Astrocyte (in vitro differentiated cells and primary cell): ENCODE measurements around the gene L3MBTL4. TPM values are rescaled to one million over a fixed set of nuclear protein-coding genes. Genes with fewer than 3 reads are reported as not detected.
"Not testable (repeated sequence)": the region's sequence is repeated elsewhere in the genome, so short reads cannot be mapped to it uniquely, and the experiment has no call there.

ENCODE experiments used
- DNase-seq: peaks from one replicate; pipeline ENCODE4 v3.0.0-alpha.2; 2010; ENCODE audit warnings: low read depth
- FAIRE-seq: peaks from 2 replicates; lab custom pipeline; 2011; peaks lifted over from hg19 to GRCh38; lab: Jason Lieb, UNC
- H2AFZ ChIP-seq: 2 replicates; pipeline ENCODE4 v1.6.0; 2012; ENCODE audit warnings: low read depth, low read length, inconsistent platforms
- H3K27ac ChIP-seq: 2 replicates; pipeline ENCODE4 v1.5.1; 2011; ENCODE audit warnings: low read depth, low read length, inconsistent platforms
- H3K27me3 ChIP-seq: 2 replicates; pipeline ENCODE4 v1.6.0; 2011; ENCODE audit warnings: low read length, inconsistent platforms; ENCODE audit not compliant: insufficient read depth
- H3K36me3 ChIP-seq: 2 replicates; pipeline ENCODE4 v1.5.1; 2011; ENCODE audit warnings: low read length, inconsistent platforms; ENCODE audit not compliant: insufficient read depth
- H3K4me1 ChIP-seq: 2 replicates; pipeline ENCODE4 v1.5.1; 2011; ENCODE audit warnings: low read length, inconsistent platforms; ENCODE audit not compliant: insufficient read depth
- H3K4me2 ChIP-seq: 2 replicates; pipeline ENCODE4 v1.6.0; 2012; ENCODE audit warnings: low read length, inconsistent platforms
- H3K4me3 ChIP-seq: 2 replicates; pipeline ENCODE4 v1.5.1; 2011; ENCODE audit warnings: low read depth, mild to moderate bottlenecking, low read length, inconsistent platforms; ENCODE audit not compliant: insufficient read depth
- H3K79me2 ChIP-seq: 2 replicates; pipeline ENCODE4 v1.6.0; 2012; ENCODE audit warnings: mild to moderate bottlenecking, low read length, inconsistent platforms; ENCODE audit not compliant: insufficient read depth
- H3K9ac ChIP-seq: 2 replicates; pipeline ENCODE4 v1.6.0; 2012; ENCODE audit warnings: mild to moderate bottlenecking, low read length, inconsistent platforms
- H3K9me3 ChIP-seq: 2 replicates; pipeline ENCODE4 v1.5.1; 2012; ENCODE audit warnings: low read depth, mild to moderate bottlenecking, low read length, inconsistent platforms; ENCODE audit not compliant: insufficient read depth
- H4K20me1 ChIP-seq: 2 replicates; pipeline ENCODE4 v1.6.0; 2012; ENCODE audit warnings: low read length, inconsistent platforms; ENCODE audit not compliant: insufficient read depth
- H3K27ac Mint-ChIP-seq: one replicate; pipeline ENCODE4 v1.8.0; 2021; ENCODE audit warnings: mild to moderate bottlenecking, mixed read lengths; ENCODE audit not compliant: unreplicated experiment
- H3K27me3 Mint-ChIP-seq: one replicate; pipeline ENCODE4 v1.8.0; 2021; ENCODE audit warnings: low read depth, mixed read lengths; ENCODE audit not compliant: unreplicated experiment
- H3K36me3 Mint-ChIP-seq: one replicate; pipeline ENCODE4 v1.8.0; 2021; ENCODE audit warnings: low read depth, mixed read lengths; ENCODE audit not compliant: unreplicated experiment
- H3K4me1 Mint-ChIP-seq: one replicate; pipeline ENCODE4 v1.8.0; 2021; ENCODE audit warnings: low read depth, mixed read lengths; ENCODE audit not compliant: unreplicated experiment
- H3K4me3 Mint-ChIP-seq: one replicate; pipeline ENCODE4 v1.8.0; 2021; ENCODE audit warnings: mild to moderate bottlenecking, moderate library complexity, mixed read lengths; ENCODE audit not compliant: unreplicated experiment
- H3K9me3 Mint-ChIP-seq: one replicate; pipeline ENCODE4 v1.8.0; 2021; ENCODE audit warnings: mild to moderate bottlenecking, mixed read lengths; ENCODE audit not compliant: unreplicated experiment
- EZH2 ChIP-seq: IDR thresholded peaks from 2 replicates; pipeline ENCODE4 v1.6.1; 2012; ENCODE audit warnings: mild to moderate bottlenecking, low read length, inconsistent platforms; ENCODE audit not compliant: insufficient read depth
- total RNA-seq: library from RNA; stranded (reverse); gene quantifications from 2 replicates; pipeline ENCODE4 v1.2.1, GENCODE V29; 2021
- TF ChIP-seq, protein P1 (sequence below): IDR thresholded peaks from 2 replicates; pipeline ENCODE4 v1.5.1; 2011; ENCODE audit warnings: low read depth, mild to moderate bottlenecking, inconsistent platforms, low read length, moderate library complexity; ENCODE audit not compliant: insufficient read depth

Gene L3MBTL4
- total RNA-seq, 1 donor from 2014 or later = 0.52 TPM

DNA sequence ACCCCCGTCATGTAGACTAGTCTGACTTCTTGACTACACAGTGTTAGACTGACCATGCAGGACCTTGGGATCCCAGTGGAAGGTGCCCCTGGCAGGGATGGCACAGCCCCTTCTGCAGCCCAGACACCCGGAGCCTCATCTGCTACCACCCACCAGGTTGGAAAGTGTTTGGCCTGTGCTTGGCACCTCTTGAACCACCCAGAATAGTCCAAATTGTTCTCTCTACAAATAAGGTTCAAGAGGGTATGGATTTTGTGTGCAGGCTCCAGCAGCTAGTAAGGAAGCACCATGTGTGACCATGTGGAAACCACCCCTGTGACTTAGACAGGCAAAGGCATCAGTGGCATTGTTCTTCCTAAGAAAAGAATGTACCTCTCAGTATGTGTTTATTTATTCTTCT is 18.4 kb downstream of the L3MBTL4 start:
- Mint-ChIP-seq H3K27me3 (peaks cover 2% of the 10 kb centered on the region), H3K27ac (no peak overlapping the region), H3K4me1 (peaks cover 2% of the 10 kb centered on the region), H3K36me3 (no peaks in the 10 kb centered on the region), H3K9me3 (peaks cover 10% of the 10 kb centered on the region), H3K4me3 (no peak overlapping the region)
- no peak for TF ChIP-seq EZH2
- TF ChIP-seq, protein P1, sequence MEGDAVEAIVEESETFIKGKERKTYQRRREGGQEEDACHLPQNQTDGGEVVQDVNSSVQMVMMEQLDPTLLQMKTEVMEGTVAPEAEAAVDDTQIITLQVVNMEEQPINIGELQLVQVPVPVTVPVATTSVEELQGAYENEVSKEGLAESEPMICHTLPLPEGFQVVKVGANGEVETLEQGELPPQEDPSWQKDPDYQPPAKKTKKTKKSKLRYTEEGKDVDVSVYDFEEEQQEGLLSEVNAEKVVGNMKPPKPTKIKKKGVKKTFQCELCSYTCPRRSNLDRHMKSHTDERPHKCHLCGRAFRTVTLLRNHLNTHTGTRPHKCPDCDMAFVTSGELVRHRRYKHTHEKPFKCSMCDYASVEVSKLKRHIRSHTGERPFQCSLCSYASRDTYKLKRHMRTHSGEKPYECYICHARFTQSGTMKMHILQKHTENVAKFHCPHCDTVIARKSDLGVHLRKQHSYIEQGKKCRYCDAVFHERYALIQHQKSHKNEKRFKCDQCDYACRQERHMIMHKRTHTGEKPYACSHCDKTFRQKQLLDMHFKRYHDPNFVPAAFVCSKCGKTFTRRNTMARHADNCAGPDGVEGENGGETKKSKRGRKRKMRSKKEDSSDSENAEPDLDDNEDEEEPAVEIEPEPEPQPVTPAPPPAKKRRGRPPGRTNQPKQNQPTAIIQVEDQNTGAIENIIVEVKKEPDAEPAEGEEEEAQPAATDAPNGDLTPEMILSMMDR = no peak
- H4K20me1 ChIP-seq = no peaks in the 10 kb centered on the region
- H3K9ac ChIP-seq = no peak overlapping the region
- H3K27me3 ChIP-seq = no peaks in the 10 kb centered on the region
- H3K27ac ChIP-seq = no peak overlapping the region
- no peak overlapping the region for H3K4me2 ChIP-seq
- no peaks in the 10 kb centered on the region for H3K36me3 ChIP-seq
- no peaks in the 10 kb centered on the region for H3K4me1 ChIP-seq
- H2AFZ ChIP-seq = no peak overlapping the region
- no peaks in the 10 kb centered on the region for H3K9me3 ChIP-seq
- no peaks in the 10 kb centered on the region for H3K79me2 ChIP-seq
- no peak overlapping the region for H3K4me3 ChIP-seq
- FAIRE-seq (no peak), DNase-seq (no peak)

DNA sequence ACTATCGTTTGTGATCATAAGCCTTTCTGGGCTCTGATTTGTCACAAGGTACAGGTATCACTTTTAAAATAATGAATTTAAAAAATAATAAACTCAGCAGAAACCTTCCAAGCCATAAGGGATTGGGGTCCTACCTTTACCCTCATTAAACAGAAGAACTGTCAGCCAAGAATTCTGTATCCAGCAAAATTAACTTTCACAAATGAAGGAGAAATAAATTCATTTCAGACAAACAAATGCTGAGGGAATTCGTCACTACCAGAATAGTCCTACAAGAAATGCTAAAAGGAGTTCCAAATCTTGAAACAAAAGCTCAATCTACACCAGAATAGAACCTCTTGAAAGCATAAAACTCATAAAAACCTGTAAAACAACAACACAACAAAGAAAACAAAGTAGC is 25.7 kb downstream of the L3MBTL4 start:
- TF ChIP-seq, protein P1 = no peak
- no peak for TF ChIP-seq EZH2
- H3K4me2 ChIP-seq = no peak overlapping the region
- Mint-ChIP-seq H3K36me3 (no peaks in the 10 kb centered on the region), H3K27ac (no peak overlapping the region), H3K4me3 (no peak overlapping the region), H3K9me3 (peaks cover 14% of the 10 kb centered on the region), H3K4me1 (no peaks in the 10 kb centered on the region), H3K27me3 (no peaks in the 10 kb centered on the region)
- H2AFZ ChIP-seq = no peak overlapping the region
- DNase-seq = no peak
- no peaks in the 10 kb centered on the region for H4K20me1 ChIP-seq
- no peaks in the 10 kb centered on the region for H3K4me1 ChIP-seq
- no peak overlapping the region for H3K9ac ChIP-seq
- no peaks in the 10 kb centered on the region for H3K79me2 ChIP-seq
- FAIRE-seq = no peak
- no peak overlapping the region for H3K27ac ChIP-seq
- H3K27me3 ChIP-seq = no peaks in the 10 kb centered on the region
- H3K9me3 ChIP-seq = no peaks in the 10 kb centered on the region
- H3K4me3 ChIP-seq = no peak overlapping the region
- H3K36me3 ChIP-seq = no peaks in the 10 kb centered on the region

DNA sequence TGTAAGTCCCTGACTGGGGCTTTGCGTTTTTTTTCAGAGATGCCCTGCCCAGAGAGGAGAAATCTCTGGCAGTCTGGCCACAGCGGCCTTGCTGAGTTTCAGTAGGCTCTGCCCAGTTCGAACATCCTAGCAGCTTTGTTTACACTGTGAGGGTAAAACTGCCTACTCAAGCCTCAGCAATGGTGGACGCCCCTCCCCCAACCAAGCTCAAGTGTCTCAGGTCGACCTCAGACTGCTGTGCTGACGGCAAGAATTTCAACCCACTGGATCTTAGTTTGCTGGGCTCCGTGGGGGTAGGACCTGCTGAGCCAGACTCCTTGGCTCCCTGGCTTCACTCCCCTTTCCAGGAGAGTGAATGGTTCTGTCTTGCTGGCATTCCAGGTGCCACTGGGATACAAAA is 31.7 kb downstream of the L3MBTL4 start:
- Histone ChIP-seq H3K4me1 (no peaks in the 10 kb centered on the region), H3K27ac (no peak overlapping the region), H3K27me3 (no peaks in the 10 kb centered on the region), H3K36me3 (no peaks in the 10 kb centered on the region), H2AFZ (no peak overlapping the region), H3K9ac (no peak overlapping the region), H3K9me3 (no peaks in the 10 kb centered on the region), H3K4me3 (no peak overlapping the region), H3K79me2 (no peaks in the 10 kb centered on the region), H3K4me2 (no peak overlapping the region), H4K20me1 (no peaks in the 10 kb centered on the region)
- Mint-ChIP-seq H3K4me1 (peaks cover 2% of the 10 kb centered on the region), H3K27me3 (no peaks in the 10 kb centered on the region), H3K36me3 (no peaks in the 10 kb centered on the region), H3K4me3 (no peak overlapping the region), H3K27ac (no peak overlapping the region), H3K9me3 (peaks cover 5% of the 10 kb centered on the region)
- FAIRE-seq (no peak), DNase-seq (no peak)
- no peak for TF ChIP-seq EZH2
- TF ChIP-seq, protein P1 = no peak

DNA sequence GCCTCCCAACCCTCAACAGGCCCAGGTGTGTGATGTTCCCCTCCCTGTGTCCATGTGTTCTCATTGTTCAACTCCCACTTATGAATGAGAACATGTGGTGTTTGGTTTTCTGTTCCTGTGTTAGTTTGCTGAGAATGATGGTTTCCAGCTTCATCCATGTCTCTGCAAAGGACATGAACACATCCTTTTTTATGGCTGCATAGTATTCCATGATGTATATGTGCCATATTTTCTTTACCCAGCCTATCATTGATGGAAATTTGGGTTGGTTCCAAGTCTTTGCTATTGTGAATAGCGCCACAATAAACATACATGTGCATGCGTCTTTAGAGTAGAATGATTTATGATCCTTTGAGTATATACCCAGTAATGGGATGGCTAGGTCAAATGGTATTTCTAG is 37.2 kb downstream of the L3MBTL4 start:
- not testable (repeated sequence) for H3K4me3 Mint-ChIP-seq, H3K27ac ChIP-seq, H3K27me3 ChIP-seq, DNase-seq, H3K79me2 ChIP-seq, H2AFZ ChIP-seq, H3K4me1 Mint-ChIP-seq, H3K4me3 ChIP-seq, H3K9me3 ChIP-seq, H3K9ac ChIP-seq, H3K27me3 Mint-ChIP-seq, H4K20me1 ChIP-seq, FAIRE-seq, H3K36me3 ChIP-seq, H3K4me1 ChIP-seq, H3K4me2 ChIP-seq, H3K36me3 Mint-ChIP-seq, H3K27ac Mint-ChIP-seq
- peaks cover 12% of the 10 kb centered on the region for H3K9me3 Mint-ChIP-seq
